Omental fat pad (tissue), 4 donors: Measurements from ENCODE around the gene PTPN14. TPM values are rescaled to one million over a fixed set of nuclear protein-coding genes. Genes with fewer than 3 reads are reported as not detected.

Experiments used
- ATAC-seq: fragments of 150-250 bp; one replicate; pipeline ENCODE4 v1.9.1; 2016; ENCODE audit warnings: mild to moderate bottlenecking, moderate library complexity; ENCODE audit not compliant: low FRiP score
- DNase-seq: peaks from one replicate; pipeline ENCODE4 v3.0.0-alpha.2; 2019; ENCODE audit warnings: low spot score
- total RNA-seq, 4 donors: library from RNA; depleted of rRNA; stranded (reverse); fragments of >200 nt; gene quantifications; one replicate each; pipeline ENCODE4 v1.1.0, GENCODE V29; 2016
- TF ChIP-seq, protein P1 (sequence below), 3 donors: fragments of 450-650 bp; IDR thresholded peaks; one replicate each; pipeline ENCODE4 v1.5.1; 2016 to 2017; ENCODE audit warnings: antibody characterized with exemption in 3 of 3, mild to moderate bottlenecking in 3 of 3, moderate library complexity in 2 of 3

PTPN14 gene
- total RNA-seq, 4 donors from 2014 or later, result 27.1 to 39.1 (median 35.7) TPM

- TF ChIP-seq, protein P1, sequence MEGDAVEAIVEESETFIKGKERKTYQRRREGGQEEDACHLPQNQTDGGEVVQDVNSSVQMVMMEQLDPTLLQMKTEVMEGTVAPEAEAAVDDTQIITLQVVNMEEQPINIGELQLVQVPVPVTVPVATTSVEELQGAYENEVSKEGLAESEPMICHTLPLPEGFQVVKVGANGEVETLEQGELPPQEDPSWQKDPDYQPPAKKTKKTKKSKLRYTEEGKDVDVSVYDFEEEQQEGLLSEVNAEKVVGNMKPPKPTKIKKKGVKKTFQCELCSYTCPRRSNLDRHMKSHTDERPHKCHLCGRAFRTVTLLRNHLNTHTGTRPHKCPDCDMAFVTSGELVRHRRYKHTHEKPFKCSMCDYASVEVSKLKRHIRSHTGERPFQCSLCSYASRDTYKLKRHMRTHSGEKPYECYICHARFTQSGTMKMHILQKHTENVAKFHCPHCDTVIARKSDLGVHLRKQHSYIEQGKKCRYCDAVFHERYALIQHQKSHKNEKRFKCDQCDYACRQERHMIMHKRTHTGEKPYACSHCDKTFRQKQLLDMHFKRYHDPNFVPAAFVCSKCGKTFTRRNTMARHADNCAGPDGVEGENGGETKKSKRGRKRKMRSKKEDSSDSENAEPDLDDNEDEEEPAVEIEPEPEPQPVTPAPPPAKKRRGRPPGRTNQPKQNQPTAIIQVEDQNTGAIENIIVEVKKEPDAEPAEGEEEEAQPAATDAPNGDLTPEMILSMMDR (IDR thresholded peaks at IDR 0.05), result no peak
- DNase-seq, result no peak
- ATAC-seq, result peak; percentile 77
Measured at GRCh38 chr1:214454569-214455396, 96.6 kb downstream of the PTPN14 start.

GRCh38 chr1:214453109-214453722 lies 98.2 kb downstream of the PTPN14 start:
- TF ChIP-seq, protein P1 (IDR thresholded peaks at IDR 0.05), result no peak
- ATAC-seq (no peak), DNase-seq (no peak)

- DNase-seq (no peak), ATAC-seq (no peak)
- TF ChIP-seq, protein P1 (IDR thresholded peaks at IDR 0.05), result no peak
Measured at GRCh38 chr1:214452152-214452784, 99.1 kb downstream of the PTPN14 start.

- TF ChIP-seq, protein P1 (IDR thresholded peaks at IDR 0.05), result no peak
- DNase-seq, result no peak
- no peak for ATAC-seq
Measured at GRCh38 chr1:214451596-214451995, 99.8 kb downstream of the PTPN14 start.

DNA sequence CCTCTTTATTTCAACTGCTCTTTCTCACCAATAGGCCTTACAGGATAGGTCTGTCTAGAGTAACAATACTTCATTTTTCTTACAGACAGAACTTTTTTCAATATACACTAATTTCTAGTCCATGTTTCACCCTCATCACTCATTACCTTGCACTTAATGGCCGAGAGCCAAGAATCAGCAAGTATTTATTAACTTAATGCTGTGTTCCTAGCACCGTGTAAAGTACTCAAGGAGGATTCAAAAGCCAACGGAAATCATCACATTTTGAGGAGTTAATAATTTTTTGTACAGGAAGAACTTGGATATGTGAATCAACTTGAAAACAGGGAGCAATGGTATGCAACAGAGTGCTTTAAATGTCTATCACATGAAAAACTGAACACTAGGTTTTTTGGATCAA lies 102.0 kb downstream of the PTPN14 start:
- ATAC-seq, result no peak
- no peak for DNase-seq
- TF ChIP-seq, protein P1 (IDR thresholded peaks at IDR 0.05), result no peak

DNA sequence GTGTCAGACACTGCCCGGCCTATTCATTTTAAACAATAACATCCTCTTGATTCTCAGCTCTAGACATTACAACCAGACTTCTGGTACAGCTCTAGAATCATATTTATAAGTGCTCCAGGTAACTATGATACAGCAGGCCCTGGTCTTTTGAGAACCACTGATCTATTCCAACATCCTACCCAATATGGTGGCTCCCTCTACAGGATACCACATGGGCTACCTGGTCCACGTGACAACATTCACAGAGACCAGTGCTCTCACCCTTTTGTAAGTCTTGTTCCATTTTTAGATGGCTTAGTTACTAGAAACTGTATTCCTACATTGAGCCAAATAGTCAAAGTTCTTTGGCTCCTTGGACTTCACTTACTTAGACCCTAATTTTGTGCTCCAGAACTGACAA lies 102.9 kb downstream of the PTPN14 start:
- DNase-seq (no peak), ATAC-seq (no peak)

More for the DNA sequence above, 102.9 kb downstream of the PTPN14 start:
- TF ChIP-seq, protein P1 (IDR thresholded peaks at IDR 0.05), result no peak
